SK-N-SH treated with all-trans-retinoic acid at 6 μM for 48 hours (cell line): Measurements from ENCODE around the gene CNNM1.

ENCODE experiments used
- CREB5 ChIP-seq: fragments of 250-450 bp; sonication (Bioruptor Pico); IDR thresholded peaks from 2 replicates; pipeline ENCODE4 v1.5.1; 2020; ENCODE audit warnings: low read depth, mild to moderate bottlenecking, moderate library complexity
- CSDC2 ChIP-seq: fragments of 250-450 bp; sonication (Bioruptor Pico); IDR thresholded peaks from 2 replicates; pipeline ENCODE4 v1.5.0; 2020; ENCODE audit warnings: mild to moderate bottlenecking, moderate library complexity
- ISL1 ChIP-seq: fragments of 250-450 bp; sonication (Bioruptor Pico); IDR thresholded peaks from 2 replicates; pipeline ENCODE4 v2.1.2; 2022; ENCODE audit warnings: mild to moderate bottlenecking, moderate library complexity
- PATZ1 ChIP-seq: fragments of 250-450 bp; sonication (Bioruptor Pico); IDR thresholded peaks from 2 replicates; pipeline ENCODE4 v1.8.0; 2020; ENCODE audit warnings: mild to moderate bottlenecking, moderate library complexity, borderline replicate concordance
- RARB ChIP-seq: fragments of 250-450 bp; sonication (Bioruptor Pico); IDR thresholded peaks from 2 replicates; pipeline ENCODE4 v1.8.0; 2021; ENCODE audit warnings: mild to moderate bottlenecking, moderate library complexity
- SNAI2 ChIP-seq: fragments of 250-450 bp; sonication (Bioruptor Pico); IDR thresholded peaks from 2 replicates; pipeline ENCODE4 v1.5.0; 2020; ENCODE audit warnings: mild to moderate bottlenecking, moderate library complexity
- TCF4 ChIP-seq: fragments of 250-450 bp; sonication (Bioruptor Pico); IDR thresholded peaks from 2 replicates; pipeline ENCODE4 v1.8.0; 2021; ENCODE audit warnings: mild to moderate bottlenecking, moderate library complexity, borderline replicate concordance
- ZNF565 ChIP-seq: fragments of 450-650 bp; formaldehyde crosslinking; conservative IDR thresholded peaks from 2 replicates; pipeline ENCODE4 v1.5.0; 2020; ENCODE audit warnings: low read depth, mild to moderate bottlenecking, moderate library complexity

- TF ChIP-seq TCF4 (CRISPR knock-in tag) (no peak), ZNF565 (CRISPR knock-in tag) (no peak), PATZ1 (CRISPR knock-in tag) (no peak), ISL1 (no peak), SNAI2 (CRISPR knock-in tag) (no peak), CREB5 (CRISPR knock-in tag) (no peak), RARB (CRISPR knock-in tag) (no peak), CSDC2 (no peak)
These were observed 81.0 kb downstream of the CNNM1 start for GRCh38 chr10:99410146-99410545.
